H9 (cell line): ENCODE results near the gene RUNX1. TPM values are rescaled to one million over a fixed set of nuclear protein-coding genes. Genes with fewer than 3 reads are reported as not detected.
A peak's percentile ranks its signal among the peaks of the same experiment; 100 is the strongest.

Source experiments
- DNase-seq: peaks from one replicate; pipeline ENCODE4 v3.0.0-alpha.2; 2017
- H2AFZ ChIP-seq: one replicate; pipeline ENCODE4 v1.6.1; 2013; ENCODE audit warnings: mild to moderate bottlenecking, low read length, control low read depth, moderate library complexity
- H2AK5ac ChIP-seq: 2 replicates; pipeline ENCODE4 v1.6.1; 2013; ENCODE audit warnings: low read length, control low read depth, mixed read lengths; ENCODE audit not compliant: insufficient read length
- H2BK120ac ChIP-seq: one replicate; pipeline ENCODE4 v1.6.1; 2013; ENCODE audit warnings: low read depth, mild to moderate bottlenecking, low read length, control low read depth, inconsistent platforms; ENCODE audit not compliant: poor library complexity, severe bottlenecking
- H2BK12ac ChIP-seq: 2 replicates; pipeline ENCODE4 v1.6.1; 2013; ENCODE audit warnings: low read length, control low read depth, mixed read lengths, low read depth; ENCODE audit not compliant: insufficient read length
- H2BK15ac ChIP-seq: 2 replicates; pipeline ENCODE4 v1.6.1; 2013; ENCODE audit warnings: low read depth, low read length, control low read depth
- H2BK20ac ChIP-seq: one replicate; pipeline ENCODE4 v1.6.1; 2013; ENCODE audit warnings: low read depth, mild to moderate bottlenecking, low read length, control low read depth, inconsistent platforms; ENCODE audit not compliant: poor library complexity, severe bottlenecking
- H2BK5ac ChIP-seq: 2 replicates; pipeline ENCODE4 v1.6.1; 2013; ENCODE audit warnings: low read length, control low read depth, mixed read lengths; ENCODE audit not compliant: insufficient read length
- H3K14ac ChIP-seq: 2 replicates; pipeline ENCODE4 v1.6.1; 2013; ENCODE audit warnings: low read length, control low read depth; ENCODE audit not compliant: insufficient read depth
- H3K18ac ChIP-seq: 2 replicates; pipeline ENCODE4 v1.6.1; 2013; ENCODE audit warnings: low read depth, mild to moderate bottlenecking, mixed read lengths, low read length, control low read depth; ENCODE audit not compliant: insufficient read length
- H3K23ac ChIP-seq: 2 replicates; pipeline ENCODE4 v1.6.1; 2013; ENCODE audit warnings: low read length, control low read depth, mixed read lengths, low read depth; ENCODE audit not compliant: insufficient read length
- H3K23me2 ChIP-seq: 2 replicates; pipeline ENCODE4 v1.6.1; 2013; ENCODE audit warnings: low read depth, mild to moderate bottlenecking, mixed read lengths, low read length, control low read depth; ENCODE audit not compliant: insufficient read length, poor library complexity, severe bottlenecking
- H3K27ac ChIP-seq: 2 replicates; pipeline ENCODE4 v1.5.1; 2013; ENCODE audit warnings: low read length, control low read depth, mixed read lengths, low read depth; ENCODE audit not compliant: insufficient read length
- H3K27me3 ChIP-seq: 2 replicates; pipeline ENCODE4 v1.6.1; 2013; ENCODE audit warnings: low read length, control low read depth, inconsistent platforms; ENCODE audit not compliant: insufficient read depth
- H3K4ac ChIP-seq: 2 replicates; pipeline ENCODE4 v1.6.1; 2013; ENCODE audit warnings: low read depth, mild to moderate bottlenecking, control low read depth, inconsistent platforms, low read length, moderate library complexity
- H3K4me1 ChIP-seq: 2 replicates; pipeline ENCODE4 v1.6.1; 2013; ENCODE audit warnings: low read length, control low read depth, inconsistent platforms; ENCODE audit not compliant: insufficient read depth
- H3K4me2 ChIP-seq: 2 replicates; pipeline ENCODE4 v1.6.1; 2013; ENCODE audit warnings: low read length, control low read depth, mixed read lengths; ENCODE audit not compliant: insufficient read length, insufficient read depth
- H3K56ac ChIP-seq: 2 replicates; pipeline ENCODE4 v1.6.1; 2013; ENCODE audit warnings: low read depth, mild to moderate bottlenecking, mixed read lengths, low read length, control low read depth; ENCODE audit not compliant: insufficient read length
- H3K79me1 ChIP-seq: 2 replicates; pipeline ENCODE4 v1.6.1; 2013; ENCODE audit warnings: low read depth, mild to moderate bottlenecking, moderate library complexity, low read length, control low read depth, inconsistent platforms; ENCODE audit not compliant: insufficient read depth, poor library complexity, severe bottlenecking
- H3K79me2 ChIP-seq: 2 replicates; pipeline ENCODE4 v1.6.1; 2013; ENCODE audit warnings: low read length, control low read depth, inconsistent platforms; ENCODE audit not compliant: insufficient read depth
- H3K9ac ChIP-seq: 2 replicates; pipeline ENCODE4 v1.6.1; 2013; ENCODE audit warnings: low read length, control low read depth, mixed read lengths; ENCODE audit not compliant: insufficient read length; ENCODE audit errors: extremely low read depth
- H3K9me3 ChIP-seq: one replicate; pipeline ENCODE4 v1.6.1; 2013; ENCODE audit warnings: low read depth, low read length, inconsistent platforms; ENCODE audit not compliant: control insufficient read depth
- H3T11ph ChIP-seq: one replicate; pipeline ENCODE4 v1.6.1; 2013; ENCODE audit warnings: mild to moderate bottlenecking, low read length, control low read depth, inconsistent platforms
- H4K20me1 ChIP-seq: one replicate; pipeline ENCODE4 v1.6.1; 2013; ENCODE audit not compliant: control insufficient read depth, insufficient read length, insufficient read depth
- H4K5ac ChIP-seq: 2 replicates; pipeline ENCODE4 v1.6.1; 2013; ENCODE audit warnings: low read depth, mild to moderate bottlenecking, mixed read lengths, low read length, control low read depth; ENCODE audit not compliant: insufficient read length
- H4K8ac ChIP-seq: replicated peaks from 2 replicates; pipeline ENCODE4 v1.6.1; 2013; ENCODE audit warnings: low read length, control low read depth, mixed read lengths, low read depth; ENCODE audit not compliant: insufficient read length
- H4K91ac ChIP-seq: 2 replicates; pipeline ENCODE4 v1.6.1; 2013; ENCODE audit warnings: low read depth, mild to moderate bottlenecking, moderate library complexity, mixed read lengths, low read length, control low read depth; ENCODE audit not compliant: insufficient read length
- H3K27ac Mint-ChIP-seq, 3 experiments: 2 replicates in 2 of 3; 3 replicates in 1 of 3; pipeline ENCODE4 v1.8.0; 2020 to 2021; ENCODE audit warnings: mixed read lengths in 3 of 3, mild to moderate bottlenecking in 1 of 3, moderate library complexity in 1 of 3
- H3K27me3 Mint-ChIP-seq: 2 replicates; pipeline ENCODE4 v1.8.0; 2021; ENCODE audit warnings: low read depth, mild to moderate bottlenecking, moderate library complexity, mixed read lengths
- H3K36me3 Mint-ChIP-seq, 3 experiments: 2 replicates in 2 of 3; 3 replicates in 1 of 3; pipeline ENCODE4 v1.8.0; 2020 to 2021; ENCODE audit warnings: low read depth in 3 of 3, mixed read lengths in 3 of 3; ENCODE audit not compliant: insufficient read depth in 1 of 3
- H3K4me1 Mint-ChIP-seq, 2 experiments: 2 replicates each; pipeline ENCODE4 v1.8.0; 2020; ENCODE audit warnings: mixed read lengths in 2 of 2
- H3K4me3 Mint-ChIP-seq, 2 experiments: 2 replicates in 1 of 2; 3 replicates in 1 of 2; pipeline ENCODE4 v1.8.0; 2020 to 2021; ENCODE audit warnings: mild to moderate bottlenecking in 2 of 2, mixed read lengths in 2 of 2, moderate library complexity in 1 of 2
- H3K9me3 Mint-ChIP-seq, 2 experiments: 2 replicates in 1 of 2; 3 replicates in 1 of 2; pipeline ENCODE4 v1.8.0; 2020; ENCODE audit warnings: mild to moderate bottlenecking in 2 of 2, mixed read lengths in 2 of 2, moderate library complexity in 1 of 2
- CTCF ChIP-seq: fragments of 200-600 bp; sonication (generic); conservative IDR thresholded peaks from 3 replicates; pipeline ENCODE4 v1.8.0; 2021; ENCODE audit warnings: antibody characterized with exemption, mild to moderate bottlenecking
- WGBS: extraction: QIAGEN DNeasy Blood & Tissue Kit; methylation state at CpG from one replicate; pipeline ENCODE4 v1.1.7; 2013; ENCODE audit warnings: missing lambda C conversion rate, low lambda C conversion rate, mixed read lengths; ENCODE audit not compliant: insufficient read length; ENCODE audit errors: extremely low coverage; 5-methylcytosine and 5-hydroxymethylcytosine counted together
- total RNA-seq: library from RNA; stranded (reverse); gene quantifications from 2 replicates; pipeline ENCODE4 v1.2.1, GENCODE V29; 2021

The RUNX1 gene
- total RNA-seq, 1 experiment from 2014 or later = 0.72 TPM

GRCh38 chr21:34815831-34816705, 233.0 kb downstream of the RUNX1 start:
- H3K14ac ChIP-seq = no peak overlapping the region
- H3K4me3 Mint-ChIP-seq = no peak overlapping the region
- H3K27me3 Mint-ChIP-seq = peaks cover 34% of the 10 kb centered on the region
- no peak overlapping the region for H3K18ac ChIP-seq
- H3K27ac Mint-ChIP-seq = peak overlapping the region in 2 of 3 experiments; percentile 12 to 23; a peak in 1 of 7 replicates
- H3K36me3 Mint-ChIP-seq = no peaks in the 10 kb centered on the region
- no peak overlapping the region for H4K91ac ChIP-seq
- peaks cover 22 to 35% of the 10 kb centered on the region in 2 experiments for H3K4me1 Mint-ChIP-seq
- H2BK120ac ChIP-seq = no peak overlapping the region
- no peak overlapping the region for H2BK20ac ChIP-seq
- WGBS = no CpG with 5 or more reads among the region's 9 CpGs
- H4K5ac ChIP-seq = no peak overlapping the region
- no peaks in the 10 kb centered on the region; a peak in 2 of 5 replicates for H3K9me3 Mint-ChIP-seq
- H4K20me1 ChIP-seq = no peaks in the 10 kb centered on the region
- DNase-seq = no peak
- no peak overlapping the region for H3K23ac ChIP-seq
- H3K27ac ChIP-seq = no peak overlapping the region
- no peak overlapping the region for H2BK5ac ChIP-seq
- TF ChIP-seq CTCF = no peak
- H2BK15ac ChIP-seq = no peak overlapping the region
- H3K4me2 ChIP-seq = no peak overlapping the region
- no peaks in the 10 kb centered on the region for H3K23me2 ChIP-seq
- no peaks in the 10 kb centered on the region for H3K27me3 ChIP-seq
- no peaks in the 10 kb centered on the region for H3K79me1 ChIP-seq
- no peaks in the 10 kb centered on the region for H3K9me3 ChIP-seq
- no peak overlapping the region for H3K9ac ChIP-seq
- H3T11ph ChIP-seq = no peak overlapping the region
- H3K56ac ChIP-seq = no peak overlapping the region
- no peaks in the 10 kb centered on the region for H3K4me1 ChIP-seq
- no peak overlapping the region for H2AFZ ChIP-seq
- no peak overlapping the region for H4K8ac ChIP-seq
- no peak overlapping the region for H2AK5ac ChIP-seq
- no peaks in the 10 kb centered on the region for H3K79me2 ChIP-seq
- no peak overlapping the region for H2BK12ac ChIP-seq
- no peak overlapping the region for H3K4ac ChIP-seq
